ENCODE measurements around the gene CIPC.

CIPC gene

GRCh38 chr14:77151918-77152588 is 54.0 kb downstream of the CIPC start:
- no peak for DNase-seq (ENCODE audit: low read depth, low spot score)

- DNase-seq (ENCODE audit: low read depth, low spot score), result no peak
Observed at GRCh38 chr14:77153802-77154201, 55.7 kb downstream of the CIPC start.

GRCh38 chr14:77154421-77154820 is 56.4 kb downstream of the CIPC start:
- DNase-seq (ENCODE audit: low read depth, low spot score), result no peak

- DNase-seq (ENCODE audit: low read depth, low spot score), result no peak
Observed at GRCh38 chr14:77155083-77155482, 57.0 kb downstream of the CIPC start.

GRCh38 chr14:77157740-77158139 is 59.7 kb downstream of the CIPC start:
- DNase-seq (ENCODE audit: low read depth, low spot score), result no peak

GRCh38 chr14:77158175-77158881 is 60.3 kb downstream of the CIPC start:
- no peak for DNase-seq (ENCODE audit: low read depth, low spot score)

GRCh38 chr14:77158882-77159255 is 60.8 kb downstream of the CIPC start:
- no peak for DNase-seq (ENCODE audit: low read depth, low spot score)

- DNase-seq (ENCODE audit: low read depth, low spot score), result no peak
Observed at GRCh38 chr14:77161011-77161410, 63.0 kb downstream of the CIPC start.

Data from smooth muscle cell of the brain vasculature (primary cell).